PC-3 (cell line): ENCODE measurements around the gene GBA2. TPM values are rescaled to one million over a fixed set of nuclear protein-coding genes. Genes with fewer than 3 reads are reported as not detected.
A peak's percentile ranks its signal among the peaks of the same experiment; 100 is the strongest.

Source experiments
- ATAC-seq: fragments of 200-7000 bp; cut with Tn5 transposase; 2 replicates; pipeline ENCODE4 v1.9.1; 2020; ENCODE audit warnings: mild to moderate bottlenecking, moderate library complexity
- BruUV-seq: library from RNA; stranded (reverse); fragments of 400-500 nt; replicated peaks from 2 replicates; lab custom pipeline; 2021; lab: Mats Ljungman, UMichigan
- CTCF ChIA-PET: fragments of 300-600 bp; sonication (Branson Sonifier 250); formaldehyde crosslinking; loops from one replicate; lab custom pipeline; 2022; ENCODE audit warnings: antibody characterized with exemption; lab: Charles Lee
- POLR2A ChIA-PET: fragments of 300-600 bp; sonication (Branson Sonifier 250); formaldehyde crosslinking; loops from one replicate; lab custom pipeline; 2022; ENCODE audit warnings: antibody characterized with exemption; ENCODE audit not compliant: unreplicated experiment; lab: Charles Lee
- DNase-seq: peaks from one replicate; pipeline ENCODE4 v3.0.0-alpha.2; 2015
- H2AFZ ChIP-seq: fragments of 300-600 bp; sonication (generic); 2 replicates; pipeline ENCODE4 v1.6.0; 2016; ENCODE audit warnings: antibody characterized with exemption, low read length
- H3F3A ChIP-seq: fragments of 300-600 bp; sonication (generic); one replicate; pipeline ENCODE4 v1.6.0; 2017; ENCODE audit warnings: antibody characterized with exemption, low read length, control low read depth, mild to moderate bottlenecking; ENCODE audit not compliant: unreplicated experiment
- H3K27ac ChIP-seq: fragments of 300-600 bp; sonication (generic); 2 replicates; pipeline ENCODE4 v1.5.1; 2016; ENCODE audit warnings: mild to moderate bottlenecking, low read length
- H3K27me3 ChIP-seq: fragments of 300-600 bp; sonication (generic); 2 replicates; pipeline ENCODE4 v1.6.1; 2016; ENCODE audit warnings: low read length, mixed read lengths
- H3K36me3 ChIP-seq: fragments of 300-600 bp; sonication (generic); 2 replicates; pipeline ENCODE4 v1.6.1; 2016; ENCODE audit warnings: low read depth, mixed run types, low read length, mixed read lengths
- H3K4me1 ChIP-seq: fragments of 300-600 bp; sonication (generic); 2 replicates; pipeline ENCODE4 v1.5.1; 2016; ENCODE audit warnings: low read length; ENCODE audit not compliant: insufficient read depth
- H3K4me2 ChIP-seq: fragments of 300-600 bp; sonication (generic); 2 replicates; pipeline ENCODE4 v1.6.0; 2016; ENCODE audit warnings: low read length
- H3K4me3 ChIP-seq: fragments of 300-600 bp; sonication (generic); 2 replicates; pipeline ENCODE4 v1.5.1; 2016; ENCODE audit warnings: mild to moderate bottlenecking, low read length, mixed read lengths
- H3K79me2 ChIP-seq: fragments of 300-600 bp; sonication (generic); 2 replicates; pipeline ENCODE4 v1.6.1; 2017; ENCODE audit warnings: low read length, mixed read lengths
- H3K9ac ChIP-seq: fragments of 300-600 bp; sonication (generic); 2 replicates; pipeline ENCODE4 v1.6.0; 2016; ENCODE audit warnings: mild to moderate bottlenecking, low read length
- H3K9me2 ChIP-seq: fragments of 300-600 bp; sonication (generic); replicated peaks from 2 replicates; pipeline ENCODE4 v1.6.1; 2016; ENCODE audit warnings: mixed run types, low read length, mixed read lengths
- H3K9me3 ChIP-seq: fragments of 300-600 bp; sonication (generic); 2 replicates; pipeline ENCODE4 v1.6.1; 2016; ENCODE audit warnings: low read length, mixed read lengths
- H4K20me1 ChIP-seq: fragments of 300-600 bp; sonication (generic); 2 replicates; pipeline ENCODE4 v1.6.1; 2016; ENCODE audit warnings: low read length, mixed read lengths
- EZH2 ChIP-seq: fragments of 300-600 bp; sonication (generic); IDR thresholded peaks from one replicate; pipeline ENCODE4 v1.6.1; 2017; ENCODE audit warnings: antibody characterized with exemption, mild to moderate bottlenecking, low read length; ENCODE audit not compliant: unreplicated experiment
- EZH2phosphoT487 ChIP-seq: fragments of 300-600 bp; sonication (generic); IDR thresholded peaks from 2 replicates; pipeline ENCODE4 v1.6.1; 2018; ENCODE audit warnings: mild to moderate bottlenecking, antibody characterized with exemption, low read length, borderline replicate concordance
- intact Hi-C: fragments of 100-400 bp; cut with micrococcal nuclease; formaldehyde crosslinking; loops from 2 replicates; pipeline ENCODE4 v1.9.0; 2023
- total RNA-seq: library from RNA; depleted of rRNA; stranded (reverse); fragments of >200 nt; gene quantifications from 2 replicates; pipeline ENCODE4 v1.2.3, GENCODE V29; 2014
- TF ChIP-seq, protein P1 (sequence below): fragments of 300-600 bp; sonication (generic); conservative IDR thresholded peaks from 2 replicates; pipeline ENCODE4 v1.5.1; 2017; ENCODE audit warnings: antibody characterized with exemption, low read depth, mild to moderate bottlenecking, low read length

Gene GBA2
- total RNA-seq, 1 experiment from 2014 or later: 81.7 TPM

- H3K27me3 ChIP-seq: no peaks in the 10 kb centered on the region
Observed at GRCh38 chr9:35690614-35691333, 58.3 kb downstream of the GBA2 start.

GRCh38 chr9:35690294-35690613 is 58.8 kb downstream of the GBA2 start:
- BruUV-seq: no TSS peak
- intact Hi-C loops: no loop called here
- Histone ChIP-seq H3K27ac (peak overlapping the region; percentile 56), H3K4me1 (peaks cover 32% of the 10 kb centered on the region), H3K9me2 (no peaks in the 10 kb centered on the region), H3K36me3 (no peaks in the 10 kb centered on the region), H4K20me1 (no peaks in the 10 kb centered on the region), H3K9me3 (no peaks in the 10 kb centered on the region), H3K4me3 (peak overlapping the region; percentile 83), H3K27me3 (no peaks in the 10 kb centered on the region), H3K4me2 (peak overlapping the region; percentile 88), H3F3A (no peaks in the 10 kb centered on the region), H3K79me2 (no peaks in the 10 kb centered on the region), H2AFZ (no peak overlapping the region; the same call in 1 of the 2 replicates), H3K9ac (peak overlapping the region; percentile 85)
- ChIA-PET POLR2A (interaction anchor here (0.6 kb wide), 1 partner anchor 51 kb away, joined by 3 read pairs; no protein-coding TSS in a partner anchor), CTCF (no interaction called here)
- DNase-seq: no peak
- TF ChIP-seq, protein P1, sequence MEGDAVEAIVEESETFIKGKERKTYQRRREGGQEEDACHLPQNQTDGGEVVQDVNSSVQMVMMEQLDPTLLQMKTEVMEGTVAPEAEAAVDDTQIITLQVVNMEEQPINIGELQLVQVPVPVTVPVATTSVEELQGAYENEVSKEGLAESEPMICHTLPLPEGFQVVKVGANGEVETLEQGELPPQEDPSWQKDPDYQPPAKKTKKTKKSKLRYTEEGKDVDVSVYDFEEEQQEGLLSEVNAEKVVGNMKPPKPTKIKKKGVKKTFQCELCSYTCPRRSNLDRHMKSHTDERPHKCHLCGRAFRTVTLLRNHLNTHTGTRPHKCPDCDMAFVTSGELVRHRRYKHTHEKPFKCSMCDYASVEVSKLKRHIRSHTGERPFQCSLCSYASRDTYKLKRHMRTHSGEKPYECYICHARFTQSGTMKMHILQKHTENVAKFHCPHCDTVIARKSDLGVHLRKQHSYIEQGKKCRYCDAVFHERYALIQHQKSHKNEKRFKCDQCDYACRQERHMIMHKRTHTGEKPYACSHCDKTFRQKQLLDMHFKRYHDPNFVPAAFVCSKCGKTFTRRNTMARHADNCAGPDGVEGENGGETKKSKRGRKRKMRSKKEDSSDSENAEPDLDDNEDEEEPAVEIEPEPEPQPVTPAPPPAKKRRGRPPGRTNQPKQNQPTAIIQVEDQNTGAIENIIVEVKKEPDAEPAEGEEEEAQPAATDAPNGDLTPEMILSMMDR: no peak
- TF ChIP-seq EZH2: no peak
- no peak for TF ChIP-seq EZH2phosphoT487
- ATAC-seq: no peak

More at GRCh38 chr9:35690614-35691333, 58.3 kb downstream of the GBA2 start:
- ChIA-PET POLR2A (interaction anchor here (0.6 kb wide), 1 partner anchor 51 kb away, joined by 3 read pairs; no protein-coding TSS in a partner anchor), CTCF (no interaction called here)
- DNase-seq (peak; percentile 20), ATAC-seq (peak; percentile 48)
- intact Hi-C loops: no loop called here
- no peaks in the 10 kb centered on the region for H3K36me3 ChIP-seq
- H3K4me1 ChIP-seq: peaks cover 35% of the 10 kb centered on the region
- peak overlapping the region; percentile 88 for H3K4me2 ChIP-seq
- BruUV-seq: no TSS peak
- no peaks in the 10 kb centered on the region for H3F3A ChIP-seq
- H2AFZ ChIP-seq: peak overlapping the region; percentile 94
- no peaks in the 10 kb centered on the region for H3K79me2 ChIP-seq
- no peaks in the 10 kb centered on the region for H3K9me3 ChIP-seq
- H3K9ac ChIP-seq: peak overlapping the region; percentile 85
- peak overlapping the region; percentile 83 for H3K4me3 ChIP-seq
- peak overlapping the region; percentile 56 for H3K27ac ChIP-seq
- no peaks in the 10 kb centered on the region for H4K20me1 ChIP-seq
- no peaks in the 10 kb centered on the region for H3K9me2 ChIP-seq
- no peak for TF ChIP-seq EZH2

DNA sequence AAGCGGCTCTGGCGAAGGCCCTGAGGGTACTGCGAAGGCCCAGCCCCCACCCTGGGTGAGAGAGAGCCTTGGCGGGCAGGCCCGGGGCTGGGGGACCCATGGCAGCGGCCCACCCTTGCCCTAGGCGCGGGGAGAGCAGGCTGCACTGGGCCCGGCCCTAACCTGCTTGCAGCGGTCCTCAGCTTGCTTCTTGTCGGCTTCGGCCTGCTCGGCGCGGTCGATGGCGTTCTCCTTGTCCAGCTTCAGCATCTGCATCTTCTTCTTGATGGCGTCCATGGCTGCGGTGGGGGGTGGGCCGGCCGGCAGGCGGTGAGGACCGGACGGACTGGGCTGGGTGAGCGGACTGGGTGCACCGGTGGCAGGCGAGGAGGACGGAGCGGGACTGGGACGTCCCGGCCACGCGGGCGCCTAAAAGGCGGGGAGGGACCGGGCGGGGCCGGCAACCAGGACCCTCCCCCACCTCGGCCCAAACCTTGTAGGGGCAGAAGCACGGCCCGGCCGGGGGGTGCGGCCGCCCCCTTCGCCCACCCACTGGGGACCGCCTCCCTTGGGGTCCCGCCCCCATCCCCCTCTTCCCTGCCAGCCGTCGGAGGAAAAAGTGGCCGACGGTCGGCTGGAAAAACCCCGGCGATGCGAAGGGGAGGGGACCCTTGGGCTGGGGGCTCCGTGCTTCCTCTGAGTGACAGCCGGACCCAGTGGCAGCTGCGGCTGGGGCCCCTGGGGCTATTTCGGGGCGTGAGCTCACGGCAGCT is 59.3 kb downstream of the GBA2 start, which contains the start of gene TPM2:
Gene TPM2 (minus strand): TSS at position 384 of the 752 bp plus-strand sequence. CDS start 108 bp downstream, at position 276.
- DNase-seq (no peak), ATAC-seq (no peak)
- no peaks in the 10 kb centered on the region for H3K27me3 ChIP-seq
- peaks cover 32% of the 10 kb centered on the region for H3K4me1 ChIP-seq
- POLR2A ChIA-PET: interaction anchor here (0.6 kb wide), 1 partner anchor 52 kb away, joined by 3 read pairs; no protein-coding TSS in a partner anchor
- CTCF ChIA-PET: no interaction called here
- no peak for TF ChIP-seq EZH2
- TF ChIP-seq, protein P1: no peak
- no peak for TF ChIP-seq EZH2phosphoT487
- peak within 1 kb of the TSS; percentile 83 for H3K4me3 ChIP-seq
- intact Hi-C loops: no loop called here
- H4K20me1 ChIP-seq: no peaks in the 10 kb centered on the region
- H3K27ac ChIP-seq: peak within 1 kb of the TSS; percentile 87
- H3K4me2 ChIP-seq: peak within 1 kb of the TSS; percentile 88
- H3K9me3 ChIP-seq: no peaks in the 10 kb centered on the region
- no peaks in the 10 kb centered on the region for H3F3A ChIP-seq
- no TSS peak for BruUV-seq
- H3K79me2 ChIP-seq: no peaks in the 10 kb centered on the region
- peak within 1 kb of the TSS; percentile 85 for H3K9ac ChIP-seq
- H3K9me2 ChIP-seq: no peaks in the 10 kb centered on the region
- peak within 1 kb of the TSS; percentile 94 for H2AFZ ChIP-seq
- H3K36me3 ChIP-seq: no peaks in the 10 kb centered on the region
